GM12874 (cell line): Measurements from ENCODE around the gene GHR.

Source experiments
- TF ChIP-seq, protein P1 (sequence below): IDR thresholded peaks from 2 replicates; pipeline ENCODE4 v1.5.1; 2011; ENCODE audit warnings: low read depth, mild to moderate bottlenecking, control low read depth, low read length, moderate library complexity; ENCODE audit not compliant: insufficient read depth

The GHR gene

DNA sequence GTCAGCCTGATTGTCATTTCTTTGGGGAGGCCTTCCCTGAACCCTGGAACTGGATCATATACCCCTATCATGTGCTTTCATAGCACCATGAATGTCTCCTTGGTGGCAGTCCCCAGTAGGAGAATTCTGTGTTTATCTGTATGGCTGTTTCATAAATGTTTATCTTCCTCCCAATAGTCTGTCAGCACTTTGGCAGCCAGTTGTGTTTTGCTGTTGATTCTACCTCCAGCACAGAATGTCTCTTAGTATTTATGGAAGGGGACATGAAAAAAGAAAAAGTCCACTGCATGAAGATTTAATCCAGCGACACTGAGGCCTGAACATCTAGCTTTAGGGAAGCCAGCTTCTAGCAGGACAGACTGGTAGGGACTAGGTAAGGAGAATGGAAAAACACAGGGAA lies 38.3 kb downstream of the GHR start:
- TF ChIP-seq, protein P1, sequence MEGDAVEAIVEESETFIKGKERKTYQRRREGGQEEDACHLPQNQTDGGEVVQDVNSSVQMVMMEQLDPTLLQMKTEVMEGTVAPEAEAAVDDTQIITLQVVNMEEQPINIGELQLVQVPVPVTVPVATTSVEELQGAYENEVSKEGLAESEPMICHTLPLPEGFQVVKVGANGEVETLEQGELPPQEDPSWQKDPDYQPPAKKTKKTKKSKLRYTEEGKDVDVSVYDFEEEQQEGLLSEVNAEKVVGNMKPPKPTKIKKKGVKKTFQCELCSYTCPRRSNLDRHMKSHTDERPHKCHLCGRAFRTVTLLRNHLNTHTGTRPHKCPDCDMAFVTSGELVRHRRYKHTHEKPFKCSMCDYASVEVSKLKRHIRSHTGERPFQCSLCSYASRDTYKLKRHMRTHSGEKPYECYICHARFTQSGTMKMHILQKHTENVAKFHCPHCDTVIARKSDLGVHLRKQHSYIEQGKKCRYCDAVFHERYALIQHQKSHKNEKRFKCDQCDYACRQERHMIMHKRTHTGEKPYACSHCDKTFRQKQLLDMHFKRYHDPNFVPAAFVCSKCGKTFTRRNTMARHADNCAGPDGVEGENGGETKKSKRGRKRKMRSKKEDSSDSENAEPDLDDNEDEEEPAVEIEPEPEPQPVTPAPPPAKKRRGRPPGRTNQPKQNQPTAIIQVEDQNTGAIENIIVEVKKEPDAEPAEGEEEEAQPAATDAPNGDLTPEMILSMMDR, result no peak

DNA sequence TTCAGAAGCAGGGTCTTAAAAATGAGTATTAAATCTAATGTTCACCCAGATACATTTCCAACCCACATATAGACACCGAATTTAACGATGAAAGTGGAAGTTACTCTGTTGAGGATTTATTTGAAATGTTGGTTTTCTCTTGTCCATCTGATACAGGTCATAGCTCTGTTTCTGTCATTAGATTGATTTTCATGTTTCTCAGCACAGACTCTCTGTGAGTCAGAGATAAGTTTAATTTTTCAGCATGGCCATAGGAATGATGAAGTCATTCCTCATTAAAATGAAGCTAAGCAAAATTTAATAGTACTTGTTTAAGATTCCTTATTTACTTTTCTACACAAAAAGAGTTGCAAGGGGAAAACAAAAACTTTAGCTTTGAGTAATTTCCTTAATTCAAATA lies 38.8 kb downstream of the GHR start:
- TF ChIP-seq, protein P1, result no peak

DNA sequence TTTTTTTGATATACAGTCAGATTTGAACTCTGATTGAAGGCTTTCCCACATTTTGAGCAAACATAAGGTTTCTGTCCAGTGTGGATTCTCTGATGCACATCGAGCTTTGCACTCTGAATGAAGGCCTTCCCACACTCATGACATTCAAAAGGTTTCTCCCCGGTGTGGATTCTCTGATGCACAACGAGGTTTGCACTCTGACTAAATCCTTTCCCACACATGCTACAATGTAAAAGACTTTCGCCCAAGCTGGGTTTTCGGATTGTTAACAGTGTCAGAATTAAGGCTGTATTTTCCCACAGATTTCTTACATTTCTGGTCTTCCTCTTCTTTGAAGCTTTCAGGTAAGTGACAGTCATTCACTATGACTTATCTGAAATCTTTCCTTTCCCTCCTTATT lies 44.3 kb downstream of the GHR start:
- TF ChIP-seq, protein P1, result no peak

DNA sequence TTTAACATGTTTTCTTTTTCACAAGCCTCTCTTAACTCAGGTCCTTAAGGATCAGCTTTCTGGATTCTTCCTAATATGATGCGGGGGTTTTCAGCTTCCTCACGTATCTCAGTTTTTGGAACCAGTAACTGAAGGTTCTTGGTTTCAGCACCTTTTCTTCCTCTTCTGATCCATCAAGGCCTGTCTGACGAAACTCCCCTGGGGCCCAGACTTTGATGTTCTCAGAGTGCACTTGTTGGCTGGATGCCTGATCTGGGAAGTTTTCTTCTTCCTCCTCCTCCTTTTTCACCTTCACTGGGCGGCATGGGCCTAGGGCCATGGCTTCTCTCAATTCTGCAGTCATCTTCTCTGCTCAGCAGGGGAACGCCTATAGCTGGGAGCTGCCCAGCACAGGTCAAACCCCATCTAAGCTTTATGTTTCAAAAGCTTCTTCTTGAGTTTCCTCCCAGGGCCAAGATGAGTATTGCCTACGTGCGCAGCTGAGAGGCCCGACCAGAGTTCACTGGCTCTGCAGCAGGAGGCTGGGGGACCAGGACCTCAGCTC lies 44.8 kb downstream of the GHR start:
- TF ChIP-seq, protein P1, result no peak

DNA sequence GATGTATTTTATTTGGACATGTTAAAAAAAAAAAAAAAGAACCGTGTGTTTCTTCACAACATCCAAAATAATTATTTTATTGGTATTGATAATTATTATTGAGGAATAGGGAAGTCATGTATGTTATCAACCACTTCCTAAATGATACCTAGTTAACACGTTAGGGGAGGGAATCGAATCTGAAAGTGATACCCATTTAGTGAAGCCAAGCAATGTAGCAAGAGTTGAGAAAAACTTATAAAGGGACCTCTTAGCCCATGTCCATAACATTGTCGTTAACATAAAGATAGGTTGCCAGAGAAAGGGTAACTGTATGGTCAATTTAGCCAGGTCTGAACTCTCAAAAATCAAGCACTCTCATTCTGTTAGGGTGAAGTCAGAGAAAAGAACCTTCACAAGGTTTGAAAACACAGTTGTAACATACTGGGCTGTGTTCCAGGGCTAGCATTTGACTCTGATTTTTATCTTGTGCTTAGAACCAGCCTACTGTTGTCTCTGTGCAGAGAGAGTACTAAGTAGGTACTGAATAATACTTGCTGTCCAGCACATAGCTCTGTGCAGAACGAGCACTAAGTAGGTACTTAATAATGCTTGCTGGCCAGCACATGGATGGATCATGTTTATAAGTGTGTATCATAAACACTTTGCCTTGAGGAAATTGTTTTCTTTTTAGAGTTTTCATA lies 60.4 kb downstream of the GHR start:
- TF ChIP-seq, protein P1, result no peak

DNA sequence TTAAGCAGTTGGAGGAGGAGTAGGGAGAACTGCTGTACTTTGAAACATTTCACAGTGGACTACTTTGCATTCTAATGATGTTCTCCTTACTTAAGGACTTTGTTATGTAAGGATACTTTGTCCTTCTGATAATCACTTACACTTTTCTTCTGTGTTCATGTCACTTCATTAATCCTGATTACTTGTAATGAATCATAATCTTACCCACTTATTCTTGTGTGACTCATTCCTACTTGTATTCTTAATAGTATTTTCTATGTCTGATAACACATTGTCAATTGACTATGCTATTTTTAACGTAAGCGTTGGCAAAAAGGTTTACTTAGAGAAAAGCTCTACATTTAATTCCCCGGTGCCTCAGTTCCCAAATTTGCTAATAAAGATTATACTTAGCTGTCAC lies 63.8 kb downstream of the GHR start:
- TF ChIP-seq, protein P1, result no peak

DNA sequence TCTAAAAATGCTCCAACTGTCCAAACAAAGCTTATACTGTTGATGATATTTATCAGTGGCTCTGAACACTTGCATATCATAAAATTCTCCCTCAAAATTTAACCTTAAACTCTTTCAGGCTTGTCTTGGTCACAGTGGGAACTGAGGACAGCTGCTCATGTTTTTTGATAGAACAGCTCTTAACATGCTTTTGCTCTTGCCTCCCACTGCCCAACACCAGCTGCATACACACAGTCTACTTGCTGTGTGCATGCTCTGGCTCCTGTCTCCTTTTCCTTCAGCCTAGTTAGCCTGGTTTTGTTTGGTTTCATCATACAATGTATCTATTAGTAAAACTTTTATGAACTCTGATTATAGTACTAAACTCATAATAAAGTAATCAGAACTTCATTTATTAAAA lies 64.6 kb downstream of the GHR start:
- TF ChIP-seq, protein P1, result no peak
